HG02571 (cell line): ENCODE data around the gene CCL13.

Experiments used
- ATAC-seq: cut with Tn5 transposase; IDR thresholded peaks from one replicate; pipeline ENCODE4 v1.9.1; 2021; ENCODE audit warnings: mild to moderate bottlenecking, moderate library complexity; ENCODE audit not compliant: unreplicated experiment

CCL13 gene

GRCh38 chr17:34361478-34362061, 5.3 kb downstream of the CCL13 start:
- ATAC-seq = no peak

- no peak for ATAC-seq
Observed at GRCh38 chr17:34363183-34363661, 6.9 kb downstream of the CCL13 start, which contains the start of gene CCL1. CCL1 (minus strand) TSS chr17:34363233; CDS start chr17:34363161, 72 bp downstream.

- no peak for ATAC-seq
Observed at GRCh38 chr17:34364751-34365150, 8.5 kb downstream of the CCL13 start.

- ATAC-seq = no peak
Observed at GRCh38 chr17:34365340-34365739, 9.1 kb downstream of the CCL13 start.

GRCh38 chr17:34366010-34366409, 9.7 kb downstream of the CCL13 start:
- ATAC-seq = no peak

- ATAC-seq = no peak
Observed at GRCh38 chr17:34366529-34367107, 10.3 kb downstream of the CCL13 start.

GRCh38 chr17:34367486-34368195, 11.4 kb downstream of the CCL13 start:
- ATAC-seq = no peak

GRCh38 chr17:34368196-34368945, 12.1 kb downstream of the CCL13 start:
- ATAC-seq = no peak

- no peak for ATAC-seq
Observed at GRCh38 chr17:34368946-34369500, 12.7 kb downstream of the CCL13 start.

- ATAC-seq = no peak
Observed at GRCh38 chr17:34369571-34369970, 13.3 kb downstream of the CCL13 start.

GRCh38 chr17:34370376-34370996, 14.2 kb downstream of the CCL13 start:
- no peak for ATAC-seq

- ATAC-seq = no peak
Observed at GRCh38 chr17:34370997-34371395, 14.7 kb downstream of the CCL13 start.

GRCh38 chr17:34371405-34372100, 15.3 kb downstream of the CCL13 start:
- ATAC-seq = no peak

GRCh38 chr17:34374457-34374856, 18.2 kb downstream of the CCL13 start:
- no peak for ATAC-seq

GRCh38 chr17:34375426-34375997, 19.2 kb downstream of the CCL13 start:
- ATAC-seq = no peak

- no peak for ATAC-seq
Observed at GRCh38 chr17:34377078-34377823, 21.0 kb downstream of the CCL13 start.

- no peak for ATAC-seq
Observed at GRCh38 chr17:34378664-34379101, 22.4 kb downstream of the CCL13 start.

GRCh38 chr17:34379868-34380267, 23.6 kb downstream of the CCL13 start:
- no peak for ATAC-seq

GRCh38 chr17:34382621-34383124, 26.4 kb downstream of the CCL13 start:
- ATAC-seq = no peak
